Left ventricle myocardium inferior (tissue), 1 donor: ENCODE results near the gene KLHL18. TPM values are rescaled to one million over a fixed set of nuclear protein-coding genes. Genes with fewer than 3 reads are reported as not detected.
"Not testable (repeated sequence)": the region's sequence is repeated elsewhere in the genome, so short reads cannot be mapped to it uniquely, and the experiment has no call there.

ENCODE experiments used
- DNase-seq: peaks from one replicate; pipeline ENCODE4 v3.0.0-alpha.2; 2020
- H3K27ac ChIP-seq: fragments of 200-600 bp; replicated peaks from 2 replicates; pipeline ENCODE4 v1.8.0; 2021
- H3K27me3 ChIP-seq: fragments of 200-600 bp; 2 replicates; pipeline ENCODE4 v1.8.0; 2021; ENCODE audit warnings: low read depth
- H3K36me3 ChIP-seq: fragments of 200-600 bp; 2 replicates; pipeline ENCODE4 v1.8.0; 2021
- H3K4me1 ChIP-seq: fragments of 200-600 bp; 2 replicates; pipeline ENCODE4 v1.8.0; 2021
- H3K4me3 ChIP-seq: fragments of 200-600 bp; 2 replicates; pipeline ENCODE4 v1.8.0; 2021; ENCODE audit warnings: mild to moderate bottlenecking, moderate library complexity
- H3K9me3 ChIP-seq: fragments of 200-600 bp; replicated peaks from 2 replicates; pipeline ENCODE4 v1.8.0; 2021
- CTCF ChIP-seq: fragments of 200-600 bp; IDR thresholded peaks from 2 replicates; pipeline ENCODE4 v1.8.0; 2021; ENCODE audit warnings: antibody characterized with exemption, mild to moderate bottlenecking, borderline replicate concordance
- intact Hi-C: fragments of 100-400 bp; cut with micrococcal nuclease; formaldehyde crosslinking; loops from one replicate; pipeline ENCODE4 v1.11.0; 2022
- total RNA-seq: library from RNA; stranded (reverse); fragmentation: NEBNext Ultra II Directional; extraction: Animal tissue kit (Norgen Biotek cat#: 25700); gene quantifications from one replicate; pipeline ENCODE4 v1.2.1, GENCODE V29; 2021
- donor health status: DM: no; HTN: yes; CAD: no; lungs with severe emphysema.

The KLHL18 gene
- total RNA-seq, 1 donor from 2014 or later = 54.7 TPM

GRCh38 chr3:47291158-47291753 is 8.5 kb downstream of the KLHL18 start:
- Histone ChIP-seq H3K4me1 (peaks cover 37% of the 10 kb centered on the region), H3K36me3 (peaks cover 30% of the 10 kb centered on the region), H3K4me3 (no peak overlapping the region), H3K9me3 (no peaks in the 10 kb centered on the region), H3K27ac (no peak overlapping the region), H3K27me3 (no peaks in the 10 kb centered on the region)
- no peak for DNase-seq
- intact Hi-C loops = no loop called here
- no peak for TF ChIP-seq CTCF

- H3K27ac ChIP-seq, intact Hi-C loops, H3K9me3 ChIP-seq, H3K27me3 ChIP-seq, H3K4me3 ChIP-seq, DNase-seq: not testable (repeated sequence)
- peaks cover 27% of the 10 kb centered on the region for H3K36me3 ChIP-seq
- peaks cover 43% of the 10 kb centered on the region for H3K4me1 ChIP-seq
These were observed 9.1 kb downstream of the KLHL18 start for GRCh38 chr3:47291754-47292420.

GRCh38 chr3:47293822-47294221 is 11.1 kb downstream of the KLHL18 start:
- H3K4me3 ChIP-seq = no peak overlapping the region
- no peak for TF ChIP-seq CTCF
- H3K36me3 ChIP-seq = peaks cover 9% of the 10 kb centered on the region
- no peaks in the 10 kb centered on the region for H3K27me3 ChIP-seq
- intact Hi-C loops = no loop called here
- DNase-seq = no peak
- H3K27ac ChIP-seq = no peak overlapping the region
- peaks cover 48% of the 10 kb centered on the region for H3K4me1 ChIP-seq
- H3K9me3 ChIP-seq = no peaks in the 10 kb centered on the region

- H3K27me3 ChIP-seq = no peaks in the 10 kb centered on the region
- no peak overlapping the region for H3K27ac ChIP-seq
- peaks cover 48% of the 10 kb centered on the region for H3K4me1 ChIP-seq
- peaks cover 9% of the 10 kb centered on the region for H3K36me3 ChIP-seq
- no peak overlapping the region for H3K4me3 ChIP-seq
- intact Hi-C loops = no loop called here
- TF ChIP-seq CTCF = no peak
- DNase-seq = no peak
- no peaks in the 10 kb centered on the region for H3K9me3 ChIP-seq
These were observed 11.6 kb downstream of the KLHL18 start for GRCh38 chr3:47294392-47294791.

- TF ChIP-seq CTCF = no peak
- H3K4me1 ChIP-seq = peaks cover 48% of the 10 kb centered on the region
- intact Hi-C loops = no loop called here
- no peak overlapping the region for H3K27ac ChIP-seq
- no peaks in the 10 kb centered on the region for H3K27me3 ChIP-seq
- H3K36me3 ChIP-seq = peaks cover 4% of the 10 kb centered on the region
- H3K4me3 ChIP-seq = no peak overlapping the region
- H3K9me3 ChIP-seq = no peaks in the 10 kb centered on the region
- no peak for DNase-seq
These were observed 12.6 kb downstream of the KLHL18 start for GRCh38 chr3:47295322-47295721.

- no peak for TF ChIP-seq CTCF
- Histone ChIP-seq H3K4me1 (peaks cover 47% of the 10 kb centered on the region), H3K27me3 (no peaks in the 10 kb centered on the region), H3K27ac (no peak overlapping the region), H3K9me3 (no peaks in the 10 kb centered on the region), H3K4me3 (no peak overlapping the region), H3K36me3 (no peaks in the 10 kb centered on the region)
- intact Hi-C loops = no loop called here
- DNase-seq = no peak
These were observed 13.2 kb downstream of the KLHL18 start for GRCh38 chr3:47295976-47296375.
